Skin epidermis (tissue), 12 donors: ENCODE data around the gene CCDC192.

Experiments
- H3K27ac ChIP-seq, 21 experiments: fragments of 200-600 bp; sonication (generic) in 11 of 21; one replicate each; pipeline ENCODE4 v1.5.0; 2020; ENCODE audit warnings: mild to moderate bottlenecking in 3 of 21, inconsistent platforms in 2 of 21, moderate library complexity in 2 of 21
- H3K4me3 ChIP-seq, 7 experiments: fragments of 200-600 bp; sonication (generic) in 2 of 7; one replicate each; pipeline ENCODE4 v1.5.0; 2020; ENCODE audit warnings: inconsistent platforms in 2 of 7, mild to moderate bottlenecking in 2 of 7, moderate library complexity in 1 of 7

The CCDC192 gene

GRCh38 chr5:127802477-127802865 lies 99.3 kb downstream of the CCDC192 start:
- Histone ChIP-seq H3K27ac (no peak overlapping the region), H3K4me3 (no peak overlapping the region)

- no peak overlapping the region for H3K4me3 ChIP-seq
- no peak overlapping the region for H3K27ac ChIP-seq
Observed at GRCh38 chr5:127804886-127805426, 101.8 kb downstream of the CCDC192 start.

DNA sequence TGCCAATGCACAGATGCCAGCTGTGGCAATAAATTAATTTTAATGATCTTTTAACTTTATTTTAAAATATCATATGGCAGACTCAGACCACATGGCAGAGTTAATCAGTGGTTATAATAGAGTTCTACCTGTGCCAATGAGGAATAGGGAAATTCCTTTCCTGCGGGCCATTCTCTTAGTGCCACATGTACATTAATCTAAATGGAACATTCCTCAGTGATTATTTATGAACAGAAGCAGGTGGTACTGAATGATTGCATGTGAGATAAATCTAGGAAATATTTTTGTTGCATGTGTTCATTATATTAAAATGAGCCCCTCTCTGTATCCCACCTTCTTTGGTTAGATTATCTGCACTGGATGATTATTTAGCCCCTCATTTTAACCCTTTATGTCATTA lies 102.3 kb downstream of the CCDC192 start:
- Histone ChIP-seq H3K27ac (no peak overlapping the region), H3K4me3 (no peak overlapping the region)

GRCh38 chr5:127806776-127807175 lies 103.6 kb downstream of the CCDC192 start:
- Histone ChIP-seq H3K4me3 (no peak overlapping the region), H3K27ac (no peak overlapping the region)

- H3K27ac ChIP-seq, result no peak overlapping the region
- H3K4me3 ChIP-seq, result no peak overlapping the region
Observed at GRCh38 chr5:127809533-127809932, 106.3 kb downstream of the CCDC192 start.

- Histone ChIP-seq H3K27ac (no peak overlapping the region), H3K4me3 (no peak overlapping the region)
Observed at GRCh38 chr5:127810017-127810416, 106.8 kb downstream of the CCDC192 start.

DNA sequence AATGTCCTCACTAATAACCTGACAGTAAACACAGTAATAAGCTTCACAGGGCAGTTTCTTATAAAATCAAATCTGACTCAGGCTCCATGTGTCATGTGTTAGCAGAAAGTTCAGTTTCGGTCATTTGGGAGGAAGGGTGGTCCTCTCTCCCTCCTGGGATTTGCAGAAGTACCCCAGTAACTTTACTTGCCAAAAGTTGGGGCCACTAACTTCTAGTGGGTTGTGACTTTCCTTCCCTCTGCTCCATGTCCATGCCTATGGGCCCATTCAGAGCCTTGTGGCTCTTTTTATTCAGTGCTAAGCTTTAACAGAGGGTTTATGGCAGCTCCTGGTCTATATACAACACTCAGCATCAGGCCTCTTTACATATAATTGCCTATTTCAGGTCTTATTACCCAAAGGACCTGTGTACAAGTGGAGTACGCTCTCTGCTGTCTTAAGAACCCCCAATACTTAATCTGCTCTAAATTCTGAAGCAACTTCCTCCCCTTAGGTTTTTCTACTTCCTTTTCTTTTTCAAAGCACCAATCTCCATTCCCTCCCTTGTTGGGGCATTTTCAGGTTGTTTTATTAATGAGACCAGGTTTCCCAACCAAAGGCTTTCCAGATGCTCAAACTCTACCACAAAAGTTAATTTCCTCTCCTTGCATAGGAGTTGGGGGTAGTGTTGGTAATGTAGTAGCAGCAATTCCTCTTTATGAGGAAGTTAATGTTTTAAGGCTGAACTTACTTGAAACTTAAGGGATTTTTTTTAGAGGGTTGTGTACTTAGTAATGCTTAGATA lies 107.7 kb downstream of the CCDC192 start:
- Histone ChIP-seq H3K4me3 (no peak overlapping the region), H3K27ac (no peak overlapping the region)

DNA sequence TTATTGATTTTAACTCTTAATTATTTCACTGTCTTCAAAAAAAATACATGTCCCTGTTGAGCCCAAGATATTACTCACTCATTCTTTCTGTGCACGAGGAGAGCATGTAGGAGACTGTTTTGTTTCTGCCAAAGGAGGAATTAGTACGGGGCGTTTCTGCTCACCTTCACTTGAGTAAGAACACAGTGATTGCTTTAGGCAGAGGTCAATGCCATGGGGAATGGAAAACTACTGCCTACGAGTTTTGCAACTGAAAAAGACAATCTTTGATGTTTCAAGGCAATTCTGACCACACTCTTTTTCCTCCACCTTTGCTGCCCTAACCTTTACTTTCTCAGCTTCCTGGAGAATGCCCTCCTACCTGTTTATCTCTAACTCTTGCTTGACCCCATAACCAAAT lies 109.4 kb downstream of the CCDC192 start:
- no peak overlapping the region for H3K27ac ChIP-seq

GRCh38 chr5:127813633-127814587 lies 110.7 kb downstream of the CCDC192 start:
- Histone ChIP-seq H3K4me3 (no peak overlapping the region), H3K27ac (peak overlapping the region in 9 of 21 experiments; percentile 5 to 75 (median 27))

More for the DNA sequence above, 109.4 kb downstream of the CCDC192 start:
- H3K4me3 ChIP-seq, result no peak overlapping the region

DNA sequence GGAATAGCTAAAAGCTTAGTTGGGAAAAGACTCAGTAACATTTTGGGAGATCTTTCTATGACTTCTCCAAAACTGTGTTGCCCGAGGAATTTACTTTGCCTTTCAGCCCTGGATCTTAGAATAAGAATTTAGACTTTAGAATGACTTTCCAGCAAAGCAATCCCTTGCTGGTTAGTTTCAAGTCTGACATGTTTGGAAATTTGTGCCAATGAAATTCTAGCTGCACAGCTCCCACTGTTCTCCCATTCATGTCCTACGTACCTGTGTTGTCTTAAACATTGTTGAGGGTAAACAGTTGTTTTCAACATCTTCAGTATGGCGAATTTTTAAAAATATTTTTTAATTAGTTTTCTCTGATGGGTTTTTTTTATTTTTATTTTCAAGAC lies 111.4 kb downstream of the CCDC192 start:
- no peak overlapping the region for H3K4me3 ChIP-seq
- H3K27ac ChIP-seq, result peak overlapping the region in 6 of 21 experiments; percentile 13 to 75 (median 46)

DNA sequence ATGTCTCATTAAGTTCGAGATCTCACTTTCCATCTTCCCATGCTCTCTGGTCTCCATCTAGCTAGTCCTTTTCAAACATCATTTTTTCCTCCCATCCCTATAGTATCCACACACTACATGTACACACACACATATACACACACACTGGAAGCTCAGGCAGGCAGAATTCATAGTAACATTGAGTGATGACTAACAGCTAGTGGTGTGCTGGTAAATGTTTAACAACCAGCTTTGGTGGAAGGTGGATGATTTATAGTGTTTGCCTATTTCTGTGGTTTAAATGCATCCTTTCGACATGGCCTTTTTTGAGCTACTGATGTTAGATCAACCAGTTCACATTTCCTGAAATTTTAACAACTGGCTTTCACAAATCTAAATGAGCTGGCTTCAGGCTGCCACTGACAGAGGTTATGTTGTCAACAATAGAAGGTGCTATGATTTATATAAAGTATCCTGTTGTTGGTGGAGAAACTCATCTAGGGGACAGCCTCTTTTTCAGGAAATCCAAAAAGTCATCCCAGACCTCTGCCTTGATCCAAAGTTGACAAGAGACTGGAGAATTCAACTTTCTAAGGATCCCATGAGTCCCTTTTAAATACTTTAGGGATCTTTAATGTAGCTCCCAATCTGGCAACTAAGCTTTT lies 117.8 kb downstream of the CCDC192 start:
- Histone ChIP-seq H3K27ac (no peak overlapping the region), H3K4me3 (no peak overlapping the region)

GRCh38 chr5:127821896-127822295 lies 118.7 kb downstream of the CCDC192 start:
- H3K27ac ChIP-seq, result no peak overlapping the region
- no peak overlapping the region for H3K4me3 ChIP-seq

DNA sequence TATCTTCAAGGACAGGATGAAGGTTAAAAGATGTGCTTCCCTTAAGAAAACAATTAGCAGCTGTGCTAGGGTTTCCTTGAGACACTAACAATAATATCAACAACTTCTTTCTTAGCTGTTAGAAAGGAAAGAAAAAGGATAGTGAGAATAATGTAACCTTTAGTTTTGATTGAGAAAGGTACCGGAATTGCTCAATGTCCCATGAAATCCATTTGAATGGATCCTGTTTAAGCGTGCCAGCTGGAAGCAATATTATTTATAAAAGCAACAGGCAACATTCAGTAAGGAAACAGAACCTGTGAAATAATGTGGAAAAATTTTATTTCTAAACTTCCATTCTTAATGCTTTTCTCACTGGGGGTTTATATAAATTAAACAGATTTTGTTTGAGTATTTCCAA lies 120.9 kb downstream of the CCDC192 start:
- H3K4me3 ChIP-seq, result no peak overlapping the region
- H3K27ac ChIP-seq, result no peak overlapping the region

DNA sequence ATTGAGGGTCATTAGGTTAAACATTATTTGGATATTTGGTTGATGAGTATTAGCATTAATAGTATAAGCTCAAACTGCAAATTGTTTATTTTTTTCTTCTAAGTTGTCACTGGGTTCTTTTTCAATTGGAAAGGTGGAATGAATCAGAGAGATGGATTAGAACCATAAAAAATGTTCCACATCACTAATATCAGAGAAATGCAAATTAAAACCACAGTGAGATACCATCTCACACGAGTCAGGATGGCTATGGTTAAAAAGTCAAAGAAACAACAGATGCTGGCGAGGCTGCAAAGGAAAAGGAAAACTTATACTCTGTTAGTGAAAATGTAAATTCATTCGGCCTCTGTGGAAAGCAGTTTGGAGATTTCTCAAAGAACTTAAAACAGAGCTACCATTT lies 122.8 kb downstream of the CCDC192 start:
- H3K27ac ChIP-seq, result no peak overlapping the region
- no peak overlapping the region for H3K4me3 ChIP-seq

DNA sequence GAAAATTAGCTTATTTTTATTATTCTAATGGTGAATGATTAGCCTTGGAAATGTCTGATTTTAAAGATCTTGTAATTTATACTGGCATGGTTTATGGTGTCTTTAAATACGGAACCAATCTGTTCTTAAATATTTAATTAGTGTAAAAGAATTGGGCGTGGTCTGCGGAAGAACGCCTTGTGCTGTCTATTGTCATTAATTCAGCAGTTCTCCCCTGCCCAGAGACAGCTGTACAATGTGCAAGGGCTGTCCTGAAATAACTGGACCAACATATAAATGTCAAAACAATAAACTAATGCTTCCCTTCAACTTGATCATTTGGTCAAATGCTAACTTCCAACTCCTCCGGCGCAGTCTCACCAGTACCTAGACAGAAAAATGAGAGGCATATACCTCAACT lies 124.3 kb downstream of the CCDC192 start:
- no peak overlapping the region for H3K27ac ChIP-seq

GRCh38 chr5:127830157-127830556 lies 127.0 kb downstream of the CCDC192 start:
- Histone ChIP-seq H3K27ac (no peak overlapping the region), H3K4me3 (no peak overlapping the region)

More for the DNA sequence above, 124.3 kb downstream of the CCDC192 start:
- no peak overlapping the region for H3K4me3 ChIP-seq

- H3K4me3 ChIP-seq, result no peak overlapping the region
- no peak overlapping the region for H3K27ac ChIP-seq
Observed at GRCh38 chr5:127830829-127831598, 127.8 kb downstream of the CCDC192 start.

GRCh38 chr5:127832067-127832466 lies 128.9 kb downstream of the CCDC192 start:
- Histone ChIP-seq H3K4me3 (no peak overlapping the region), H3K27ac (no peak overlapping the region)

- no peak overlapping the region for H3K27ac ChIP-seq
- H3K4me3 ChIP-seq, result no peak overlapping the region
Observed at GRCh38 chr5:127834094-127834531, 130.9 kb downstream of the CCDC192 start.
